ENCODE results near the gene PLK2.

- no peak for TF ChIP-seq RNF2 (IDR thresholded peaks at IDR 0.05; ENCODE audit: borderline replicate concordance, low read depth)
- no peak for TF ChIP-seq MAFK (IDR thresholded peaks at IDR 0.05; ENCODE audit: partially characterized antibody)
- no peak for TF ChIP-seq RFX5 (IDR thresholded peaks at IDR 0.05)
- no peak for TF ChIP-seq MYC (IDR thresholded peaks at IDR 0.05; ENCODE audit: borderline replicate concordance, low read length)
- TF ChIP-seq CTCF (IDR thresholded peaks at IDR 0.05), result peak; percentile 89
- TF ChIP-seq POLR2A (IDR thresholded peaks at IDR 0.05; ENCODE audit: low read length), result no peak
- TF ChIP-seq CEBPB (IDR thresholded peaks at IDR 0.05), result no peak
- TF ChIP-seq CHD4 (IDR thresholded peaks at IDR 0.05; ENCODE audit: borderline replicate concordance), result no peak
- TF ChIP-seq, protein P1, sequence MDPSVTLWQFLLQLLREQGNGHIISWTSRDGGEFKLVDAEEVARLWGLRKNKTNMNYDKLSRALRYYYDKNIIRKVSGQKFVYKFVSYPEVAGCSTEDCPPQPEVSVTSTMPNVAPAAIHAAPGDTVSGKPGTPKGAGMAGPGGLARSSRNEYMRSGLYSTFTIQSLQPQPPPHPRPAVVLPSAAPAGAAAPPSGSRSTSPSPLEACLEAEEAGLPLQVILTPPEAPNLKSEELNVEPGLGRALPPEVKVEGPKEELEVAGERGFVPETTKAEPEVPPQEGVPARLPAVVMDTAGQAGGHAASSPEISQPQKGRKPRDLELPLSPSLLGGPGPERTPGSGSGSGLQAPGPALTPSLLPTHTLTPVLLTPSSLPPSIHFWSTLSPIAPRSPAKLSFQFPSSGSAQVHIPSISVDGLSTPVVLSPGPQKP (IDR thresholded peaks at IDR 0.05; ENCODE audit: low read depth, low read length), result no peak
Observed at GRCh38 chr5:58462623-58463230, 2.8 kb upstream of the PLK2 start.

All from A549 (cell line).